K562 (cell line): ENCODE data around the gene SLC7A4. TPM values are rescaled to one million over a fixed set of nuclear protein-coding genes. Genes with fewer than 3 reads are reported as not detected.
A peak's percentile ranks its signal among the peaks of the same experiment; 100 is the strongest.

Experiments
- NR3C1 ChIP-seq: sonication (generic); formaldehyde crosslinking; IDR thresholded peaks from 2 replicates; pipeline ENCODE4 v1.8.1; 2022; ENCODE audit warnings: missing genetic modification reagents
- POLR2G ChIP-seq: fragments of 200-400 bp; formaldehyde crosslinking; IDR thresholded peaks from 2 replicates; pipeline ENCODE4 v1.6.1; 2017; ENCODE audit warnings: low read depth, mild to moderate bottlenecking, antibody characterized with exemption, low read length, moderate library complexity
- PRMT5 ChIP-seq: sonication (generic); formaldehyde crosslinking; IDR thresholded peaks from 2 replicates; pipeline ENCODE4 v1.5.0; 2020; ENCODE audit warnings: missing genetic modification reagents
- ZC3H8 ChIP-seq: fragments of 450-650 bp; IDR thresholded peaks from 2 replicates; pipeline ENCODE4 v1.6.1; 2017
- ZEB2 ChIP-seq: fragments of 450-650 bp; IDR thresholded peaks from 2 replicates; pipeline ENCODE4 v1.6.1; 2016
- ZNF175 ChIP-seq: fragments of 200-800 bp; sonication (Bioruptor generic); IDR thresholded peaks from 2 replicates; pipeline ENCODE4 v1.6.1; 2016; ENCODE audit warnings: low read depth, mild to moderate bottlenecking, missing genetic modification characterization, missing compliant biosample characterization
- ZNF408 ChIP-seq: fragments of 250-450 bp; sonication (Bioruptor Pico); IDR thresholded peaks from 2 replicates; pipeline ENCODE4 v1.4.0; 2020; ENCODE audit warnings: low read depth, mild to moderate bottlenecking, moderate library complexity
- polyA plus RNA-seq, 8 experiments: library from polyadenylated mRNA; depleted of rRNA in 4 of 8; stranded (reverse) in 5 of 8; unstranded in 3 of 8; fragments of >200 nt; fragmentation: Nextera tagmentation in 2 of 8; fragmentation: Illumina TruSeq in 1 of 8; extraction: Ambion mirVana in 2 of 8; extraction: Trizol in 1 of 8; gene quantifications; 2 replicates each; pipeline versions ENCODE4 v1.2.1 to v1.2.3, GENCODE V29; 2011 to 2014; ENCODE audit warnings: inconsistent platforms in 1 of 8, missing spikeins in 1 of 8
- total RNA-seq, 7 experiments: library from RNA; depleted of rRNA in 6 of 7; stranded (reverse); fragments of >200 nt in 6 of 7; fragmentation: Illumina TruSeq in 2 of 7; extraction: Trizol in 2 of 7; gene quantifications; 2 replicates each; pipeline versions ENCODE4 v1.2.1 to v1.2.3, GENCODE V29; 2011 to 2021; ENCODE audit warnings: low replicate concordance in 1 of 7
- TF ChIP-seq, protein P1 (sequence below), 2 experiments: fragments of 450-650 bp; formaldehyde crosslinking in 1 of 2; IDR thresholded peaks; 2 replicates each; pipeline versions ENCODE4 v1.4.0 to v1.6.1; 2014 to 2020; ENCODE audit warnings: mild to moderate bottlenecking in 2 of 2, borderline replicate concordance in 1 of 2, low read depth in 1 of 2
- TF ChIP-seq, protein P2 (sequence below): fragments of 250-450 bp; sonication (Bioruptor Pico); IDR thresholded peaks from 2 replicates; pipeline ENCODE4 v1.8.0; 2022; ENCODE audit warnings: moderate library complexity, mild to moderate bottlenecking, inconsistent platforms
- TF ChIP-seq, protein P3 (sequence below): fragments of 450-650 bp; IDR thresholded peaks from 2 replicates; pipeline ENCODE4 v1.6.1; 2017; ENCODE audit warnings: antibody characterized with exemption, mild to moderate bottlenecking
- TF ChIP-seq, protein P4 (sequence below): fragments of 200-800 bp; sonication (Bioruptor generic); IDR thresholded peaks from 2 replicates; pipeline ENCODE4 v1.6.1; 2017; ENCODE audit warnings: missing genetic modification characterization, missing compliant biosample characterization

Gene SLC7A4
- total and polyA plus RNA-seq, 9 of the 15 experiments (the other 6 are each of a cell fraction or from before 2014, with no cell fraction given) = not detected

DNA sequence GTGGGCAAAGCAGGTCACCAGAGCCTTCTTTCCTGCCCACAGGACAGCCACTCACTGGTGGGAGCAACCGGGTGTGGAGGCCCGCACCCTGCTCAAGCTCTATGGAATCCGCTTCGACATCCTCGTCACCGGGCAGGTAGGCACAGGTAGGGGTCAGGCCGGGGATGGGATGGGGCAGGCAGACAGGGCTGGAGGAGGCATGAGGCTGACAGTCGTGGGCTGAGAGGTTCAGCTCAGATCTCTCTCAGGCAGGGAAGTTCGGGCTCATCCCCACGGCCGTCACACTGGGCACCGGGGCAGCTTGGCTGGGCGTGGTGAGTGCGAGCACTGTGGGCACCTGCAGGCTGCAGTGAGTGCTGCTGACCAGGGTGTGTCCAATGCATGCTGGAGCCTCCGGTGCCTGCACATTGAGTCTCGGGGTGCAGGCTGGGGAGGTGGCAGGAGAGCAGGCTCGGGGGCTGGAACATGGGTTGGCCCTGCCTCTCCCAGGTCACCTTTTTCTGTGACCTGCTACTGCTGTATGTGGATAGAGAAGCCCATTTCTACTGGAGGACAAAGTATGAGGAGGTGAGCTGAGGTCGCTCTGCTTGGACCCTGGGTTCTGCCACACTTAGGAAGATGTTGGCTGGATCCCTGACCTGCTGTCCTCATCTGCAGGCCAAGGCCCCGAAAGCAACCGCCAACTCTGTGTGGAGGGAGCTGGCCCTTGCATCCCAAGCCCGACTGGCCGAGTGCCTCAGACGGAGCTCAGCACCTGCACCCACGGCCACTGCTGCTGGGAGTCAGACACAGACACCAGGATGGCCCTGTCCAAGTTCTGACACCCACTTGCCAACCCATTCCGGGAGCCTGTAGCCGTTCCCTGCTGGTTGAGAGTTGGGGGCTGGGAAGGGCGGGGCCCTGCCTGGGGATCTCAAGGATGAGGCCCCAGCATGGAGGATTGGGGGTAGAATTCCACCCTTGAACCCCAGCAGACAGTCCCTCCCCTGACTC is 6.3 kb downstream of the SLC7A4 start (continued):
- TF ChIP-seq, protein P1, sequence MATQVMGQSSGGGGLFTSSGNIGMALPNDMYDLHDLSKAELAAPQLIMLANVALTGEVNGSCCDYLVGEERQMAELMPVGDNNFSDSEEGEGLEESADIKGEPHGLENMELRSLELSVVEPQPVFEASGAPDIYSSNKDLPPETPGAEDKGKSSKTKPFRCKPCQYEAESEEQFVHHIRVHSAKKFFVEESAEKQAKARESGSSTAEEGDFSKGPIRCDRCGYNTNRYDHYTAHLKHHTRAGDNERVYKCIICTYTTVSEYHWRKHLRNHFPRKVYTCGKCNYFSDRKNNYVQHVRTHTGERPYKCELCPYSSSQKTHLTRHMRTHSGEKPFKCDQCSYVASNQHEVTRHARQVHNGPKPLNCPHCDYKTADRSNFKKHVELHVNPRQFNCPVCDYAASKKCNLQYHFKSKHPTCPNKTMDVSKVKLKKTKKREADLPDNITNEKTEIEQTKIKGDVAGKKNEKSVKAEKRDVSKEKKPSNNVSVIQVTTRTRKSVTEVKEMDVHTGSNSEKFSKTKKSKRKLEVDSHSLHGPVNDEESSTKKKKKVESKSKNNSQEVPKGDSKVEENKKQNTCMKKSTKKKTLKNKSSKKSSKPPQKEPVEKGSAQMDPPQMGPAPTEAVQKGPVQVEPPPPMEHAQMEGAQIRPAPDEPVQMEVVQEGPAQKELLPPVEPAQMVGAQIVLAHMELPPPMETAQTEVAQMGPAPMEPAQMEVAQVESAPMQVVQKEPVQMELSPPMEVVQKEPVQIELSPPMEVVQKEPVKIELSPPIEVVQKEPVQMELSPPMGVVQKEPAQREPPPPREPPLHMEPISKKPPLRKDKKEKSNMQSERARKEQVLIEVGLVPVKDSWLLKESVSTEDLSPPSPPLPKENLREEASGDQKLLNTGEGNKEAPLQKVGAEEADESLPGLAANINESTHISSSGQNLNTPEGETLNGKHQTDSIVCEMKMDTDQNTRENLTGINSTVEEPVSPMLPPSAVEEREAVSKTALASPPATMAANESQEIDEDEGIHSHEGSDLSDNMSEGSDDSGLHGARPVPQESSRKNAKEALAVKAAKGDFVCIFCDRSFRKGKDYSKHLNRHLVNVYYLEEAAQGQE (IDR thresholded peaks at IDR 0.05; ENCODE audit: borderline replicate concordance) = no peak; the same call in 1 of the 2 replicates
- TF ChIP-seq, protein P1 (CRISPR knock-in tag; IDR thresholded peaks at IDR 0.05; ENCODE audit: low read depth) = 0 out of 2 replicates have a peak, but pooled peaks have one; percentile 56
- TF ChIP-seq ZNF408 (CRISPR knock-in tag) (0 out of 2 replicates have a peak, but pooled peaks have one; percentile 45), POLR2G (peak; percentile 9; the same call in 1 of the 2 replicates), NR3C1 (CRISPR knock-in tag) (no peak), PRMT5 (CRISPR knock-in tag) (0 out of 2 replicates have a peak, but pooled peaks have one; percentile 35), ZNF175 (CRISPR knock-in tag) (no peak), ZC3H8 (no peak), ZEB2 (no peak)
- TF ChIP-seq, protein P2, sequence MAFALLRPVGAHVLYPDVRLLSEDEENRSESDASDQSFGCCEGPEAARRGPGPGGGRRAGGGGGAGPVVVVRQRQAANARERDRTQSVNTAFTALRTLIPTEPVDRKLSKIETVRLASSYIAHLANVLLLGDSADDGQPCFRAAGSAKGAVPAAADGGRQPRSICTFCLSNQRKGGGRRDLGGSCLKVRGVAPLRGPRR (CRISPR knock-in tag) = peak; percentile 90
- TF ChIP-seq, protein P3, sequence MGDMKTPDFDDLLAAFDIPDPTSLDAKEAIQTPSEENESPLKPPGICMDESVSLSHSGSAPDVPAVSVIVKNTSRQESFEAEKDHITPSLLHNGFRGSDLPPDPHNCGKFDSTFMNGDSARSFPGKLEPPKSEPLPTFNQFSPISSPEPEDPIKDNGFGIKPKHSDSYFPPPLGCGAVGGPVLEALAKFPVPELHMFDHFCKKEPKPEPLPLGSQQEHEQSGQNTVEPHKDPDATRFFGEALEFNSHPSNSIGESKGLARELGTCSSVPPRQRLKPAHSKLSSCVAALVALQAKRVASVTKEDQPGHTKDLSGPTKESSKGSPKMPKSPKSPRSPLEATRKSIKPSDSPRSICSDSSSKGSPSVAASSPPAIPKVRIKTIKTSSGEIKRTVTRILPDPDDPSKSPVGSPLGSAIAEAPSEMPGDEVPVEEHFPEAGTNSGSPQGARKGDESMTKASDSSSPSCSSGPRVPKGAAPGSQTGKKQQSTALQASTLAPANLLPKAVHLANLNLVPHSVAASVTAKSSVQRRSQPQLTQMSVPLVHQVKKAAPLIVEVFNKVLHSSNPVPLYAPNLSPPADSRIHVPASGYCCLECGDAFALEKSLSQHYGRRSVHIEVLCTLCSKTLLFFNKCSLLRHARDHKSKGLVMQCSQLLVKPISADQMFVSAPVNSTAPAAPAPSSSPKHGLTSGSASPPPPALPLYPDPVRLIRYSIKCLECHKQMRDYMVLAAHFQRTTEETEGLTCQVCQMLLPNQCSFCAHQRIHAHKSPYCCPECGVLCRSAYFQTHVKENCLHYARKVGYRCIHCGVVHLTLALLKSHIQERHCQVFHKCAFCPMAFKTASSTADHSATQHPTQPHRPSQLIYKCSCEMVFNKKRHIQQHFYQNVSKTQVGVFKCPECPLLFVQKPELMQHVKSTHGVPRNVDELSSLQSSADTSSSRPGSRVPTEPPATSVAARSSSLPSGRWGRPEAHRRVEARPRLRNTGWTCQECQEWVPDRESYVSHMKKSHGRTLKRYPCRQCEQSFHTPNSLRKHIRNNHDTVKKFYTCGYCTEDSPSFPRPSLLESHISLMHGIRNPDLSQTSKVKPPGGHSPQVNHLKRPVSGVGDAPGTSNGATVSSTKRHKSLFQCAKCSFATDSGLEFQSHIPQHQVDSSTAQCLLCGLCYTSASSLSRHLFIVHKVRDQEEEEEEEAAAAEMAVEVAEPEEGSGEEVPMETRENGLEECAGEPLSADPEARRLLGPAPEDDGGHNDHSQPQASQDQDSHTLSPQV = no peak
- TF ChIP-seq, protein P4, sequence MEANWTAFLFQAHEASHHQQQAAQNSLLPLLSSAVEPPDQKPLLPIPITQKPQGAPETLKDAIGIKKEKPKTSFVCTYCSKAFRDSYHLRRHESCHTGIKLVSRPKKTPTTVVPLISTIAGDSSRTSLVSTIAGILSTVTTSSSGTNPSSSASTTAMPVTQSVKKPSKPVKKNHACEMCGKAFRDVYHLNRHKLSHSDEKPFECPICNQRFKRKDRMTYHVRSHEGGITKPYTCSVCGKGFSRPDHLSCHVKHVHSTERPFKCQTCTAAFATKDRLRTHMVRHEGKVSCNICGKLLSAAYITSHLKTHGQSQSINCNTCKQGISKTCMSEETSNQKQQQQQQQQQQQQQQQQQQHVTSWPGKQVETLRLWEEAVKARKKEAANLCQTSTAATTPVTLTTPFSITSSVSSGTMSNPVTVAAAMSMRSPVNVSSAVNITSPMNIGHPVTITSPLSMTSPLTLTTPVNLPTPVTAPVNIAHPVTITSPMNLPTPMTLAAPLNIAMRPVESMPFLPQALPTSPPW (CRISPR knock-in tag) = no peak
